Measurements from ENCODE around the gene CAPS. TPM values are rescaled to one million over a fixed set of nuclear protein-coding genes. Genes with fewer than 3 reads are reported as not detected.

The CAPS gene
- polyA plus RNA-seq, 2 donors = 8.0 to 18.7 TPM

Other genes with a start within 250 kb of the CAPS start
- 100 to 1,000 TPM in 1 of 2 donors, 10 to 100 TPM in 1; 86.8 to 104 TPM for gene MICOS13, start 233.7 kb upstream of the CAPS start, polyA plus RNA-seq
- 1 to 10 TPM; 3.8 to 4.1 TPM for gene HSD11B1L, start 233.2 kb upstream of the CAPS start, polyA plus RNA-seq
- gene RPL36, start 224.0 kb upstream of the CAPS start, polyA plus RNA-seq = 1,000 to 10,000 TPM; 1,315 to 1,592 TPM
- 10 to 100 TPM; 19.3 to 36.1 TPM for gene LONP1, start 194.1 kb upstream of the CAPS start, polyA plus RNA-seq
- gene CATSPERD, start 193.6 kb upstream of the CAPS start, polyA plus RNA-seq = not detected
- gene PRR22, start 129.5 kb upstream of the CAPS start, polyA plus RNA-seq = 1 to 10 TPM; 3.3 to 8.0 TPM
- gene DUS3L, start 123.1 kb upstream of the CAPS start, polyA plus RNA-seq = 10 to 100 TPM; 32.3 to 53.9 TPM
- 1 to 10 TPM; 2.2 to 2.8 TPM for gene NRTN, start 109.2 kb upstream of the CAPS start, polyA plus RNA-seq
- 10 to 100 TPM; 77.6 to 96.5 TPM for gene FUT6, start 74.6 kb upstream of the CAPS start, polyA plus RNA-seq
- 100 to 1,000 TPM; 121 to 183 TPM for gene FUT3, start 62.8 kb upstream of the CAPS start, polyA plus RNA-seq
- not detected for gene FUT5, start 43.7 kb upstream of the CAPS start, polyA plus RNA-seq
- 100 to 1,000 TPM; 328 to 390 TPM for gene NDUFA11, start 10.5 kb upstream of the CAPS start, polyA plus RNA-seq
- 1 to 10 TPM; 3.4 to 7.9 TPM for gene VMAC, start 9.4 kb upstream of the CAPS start, polyA plus RNA-seq
- 10 to 100 TPM; 25.0 to 34.4 TPM for gene RANBP3, start 63.9 kb downstream of the CAPS start, polyA plus RNA-seq
- gene RFX2, start 196.2 kb downstream of the CAPS start, polyA plus RNA-seq = 1 to 10 TPM; 5.3 to 8.8 TPM
- gene ACSBG2, start 221.4 kb downstream of the CAPS start, polyA plus RNA-seq = under 1 TPM in 1 of 2 donors, not detected in 1; 0.12 TPM